HL-60 (cell line): ENCODE data around the gene USP3.

Experiments used
- CTCF ChIP-seq: IDR thresholded peaks from one replicate; pipeline ENCODE4 v1.5.1; 2011; ENCODE audit warnings: low read length, control low read depth, inconsistent platforms; ENCODE audit not compliant: insufficient read depth
- REST ChIP-seq: IDR thresholded peaks from 2 replicates; pipeline ENCODE4 v1.6.1; 2012; ENCODE audit warnings: low read depth; ENCODE audit not compliant: insufficient replicate concordance

GRCh38 chr15:63595065-63595464 lies 90.7 kb downstream of the USP3 start:
- no peak for TF ChIP-seq CTCF
- no peak for TF ChIP-seq REST
